HepG2 (cell line): ENCODE measurements around the gene ASZ1. TPM values are rescaled to one million over a fixed set of nuclear protein-coding genes. Genes with fewer than 3 reads are reported as not detected.

Experiments used
- ATAC-seq: fragments of 200-7000 bp; cut with Tn5 transposase; 3 replicates; pipeline ENCODE4 v1.9.1; 2020; ENCODE audit warnings: mild to moderate bottlenecking, moderate library complexity
- Bru-seq: library from RNA; stranded (reverse); fragments of 400-500 nt; gene quantifications from one replicate; lab custom pipeline; 2021; lab: Mats Ljungman, UMichigan
- BruChase-seq, 2 experiments: library from RNA; stranded (reverse); fragments of 400-500 nt; gene quantifications; one replicate each; lab custom pipeline; 2021; lab: Mats Ljungman, UMichigan
- BruUV-seq: library from RNA; stranded (reverse); fragments of 400-500 nt; replicated peaks from 2 replicates; lab custom pipeline; 2021; lab: Mats Ljungman, UMichigan
- CTCF ChIA-PET: fragments of 300-600 bp; formaldehyde crosslinking; extraction: SDS; loops from one replicate; lab custom pipeline; 2021; ENCODE audit warnings: low total read pairs, inconsistent platforms, low intra/inter-chr PET ratio; lab: Yijun Ruan, JAX
- POLR2A ChIA-PET: fragments of 350-600 bp; sonication (Branson Sonifier 250); formaldehyde crosslinking; loops from one replicate; lab custom pipeline; 2020; ENCODE audit warnings: antibody characterized with exemption, inconsistent platforms; lab: Yijun Ruan, JAX
- DNase-seq: peaks from one replicate; pipeline ENCODE4 v3.0.0-alpha.2; 2015; ENCODE audit warnings: low spot score
- FAIRE-seq: peaks from 3 replicates; lab custom pipeline; 2011; peaks lifted over from hg19 to GRCh38; lab: Jason Lieb, UNC
- H2AFZ ChIP-seq: one replicate; pipeline ENCODE4 v1.6.1; 2011; ENCODE audit warnings: low read length, inconsistent platforms
- H3K27ac ChIP-seq: fragments of 300-600 bp; 3 replicates; pipeline ENCODE4 v1.8.0; 2011; ENCODE audit warnings: mixed run types, mild to moderate bottlenecking, mixed read lengths, low read length, inconsistent platforms; ENCODE audit not compliant: insufficient read depth; ENCODE audit errors: extremely low read length
- H3K27me3 ChIP-seq, 2 experiments: fragments of 200-600 bp in 1 of 2; 2 replicates in 1 of 2; 3 replicates in 1 of 2; pipeline versions ENCODE4 v1.6.0 to v1.8.0; 2011; ENCODE audit warnings: low read length in 2 of 2, mild to moderate bottlenecking in 2 of 2, moderate library complexity in 2 of 2, inconsistent platforms in 1 of 2; ENCODE audit not compliant: insufficient read depth in 2 of 2, control insufficient read depth in 1 of 2
- H3K36me3 ChIP-seq, 2 experiments: fragments of 200-600 bp in 1 of 2; replicated peaks in 1 of 2; 2 replicates in 1 of 2; 3 replicates in 1 of 2; pipeline versions ENCODE4 v1.5.1 to v1.8.0; 2011; ENCODE audit warnings: low read length in 2 of 2, inconsistent platforms in 1 of 2; ENCODE audit not compliant: insufficient read depth in 2 of 2, control insufficient read depth in 1 of 2
- H3K4me1 ChIP-seq: 2 replicates; pipeline ENCODE4 v1.5.1; 2012; ENCODE audit warnings: low read length, inconsistent platforms; ENCODE audit not compliant: insufficient read depth
- H3K4me2 ChIP-seq: 2 replicates; pipeline ENCODE4 v1.6.0; 2011; ENCODE audit warnings: low read depth, low read length, inconsistent platforms
- H3K4me3 ChIP-seq, 3 experiments: fragments of 200-600 bp in 1 of 3; sonication (generic), shearing (Covaris generic) in 1 of 3; replicated peaks in 1 of 3; 2 replicates each; pipeline ENCODE4 v1.5.1; 2011 to 2016; ENCODE audit warnings: low read length in 3 of 3, inconsistent platforms in 2 of 3, low read depth in 2 of 3, mild to moderate bottlenecking in 2 of 3, control low read depth in 1 of 3, mixed read lengths in 1 of 3; ENCODE audit not compliant: insufficient read depth in 1 of 3
- H3K79me2 ChIP-seq: one replicate; pipeline ENCODE4 v1.6.1; 2011; ENCODE audit warnings: low read length, inconsistent platforms; ENCODE audit not compliant: insufficient read depth
- H3K9ac ChIP-seq: 2 replicates; pipeline ENCODE4 v1.6.0; 2011; ENCODE audit warnings: mild to moderate bottlenecking, low read depth, low read length, inconsistent platforms; ENCODE audit not compliant: insufficient read depth
- H3K9me3 ChIP-seq: 2 replicates; pipeline ENCODE4 v1.5.1; 2012; ENCODE audit warnings: mild to moderate bottlenecking, low read length
- H4K20me1 ChIP-seq: 2 replicates; pipeline ENCODE4 v1.6.0; 2011; ENCODE audit warnings: inconsistent platforms, mild to moderate bottlenecking, low read length, moderate library complexity; ENCODE audit not compliant: insufficient read depth
- MIER2 ChIP-seq: IDR thresholded peaks from 2 replicates; pipeline ENCODE4 v1.6.1; 2016; ENCODE audit warnings: missing biosample characterization, missing genetic modification reagents
- RORA ChIP-seq: sonication (generic); formaldehyde crosslinking; IDR thresholded peaks from 2 replicates; pipeline ENCODE4 v1.5.0; 2020; ENCODE audit warnings: mild to moderate bottlenecking, missing genetic modification reagents, moderate library complexity
- ZNF644 ChIP-seq: IDR thresholded peaks from 2 replicates; pipeline ENCODE4 v1.6.1; 2016; ENCODE audit warnings: low read depth
- ZNF83 ChIP-seq: sonication (generic); formaldehyde crosslinking; IDR thresholded peaks from 2 replicates; pipeline ENCODE4 v1.4.0; 2020; ENCODE audit warnings: missing genetic modification reagents, mild to moderate bottlenecking, borderline replicate concordance
- WGBS: methylation state at CpG from one replicate; pipeline ENCODE4 v1.1.6; 2017; ENCODE audit warnings: low lambda C conversion rate; 5-methylcytosine and 5-hydroxymethylcytosine counted together
- in situ Hi-C: cut with HindIII; loops from 2 replicates; pipeline ENCODE4 v1.10.0; 2017; ENCODE audit warnings: low pct_unique_long_range_greater_than_20kb; ENCODE audit not compliant: extremely low pct_ligation_motif_present
- intact Hi-C: fragments of 100-400 bp; cut with micrococcal nuclease; formaldehyde crosslinking; loops from one replicate; pipeline ENCODE4 v1.10.0; 2022; ENCODE audit not compliant: unreplicated experiment
- long read RNA-seq, 2 experiments: library from RNA in 1 of 2; library from polyadenylated mRNA in 1 of 2; stranded (forward) in 1 of 2; unstranded in 1 of 2; transcript quantifications; one replicate each; pipeline ENCODE4 v2.0.0, GENCODE V29; 2019 to 2022
- polyA minus RNA-seq, 3 experiments: library from RNA; depleted of rRNA, polyadenylated mRNA; stranded (reverse); fragments of >200 nt; gene quantifications; 2 replicates each; pipeline ENCODE4 v1.2.3, GENCODE V29; 2011; ENCODE audit warnings: low replicate concordance in 1 of 3
- polyA plus RNA-seq, 8 experiments: library from polyadenylated mRNA; depleted of rRNA in 3 of 8; stranded (reverse) in 7 of 8; unstranded in 1 of 8; fragments of >200 nt; fragmentation: Illumina TruSeq in 4 of 8; extraction: Trizol in 4 of 8; gene quantifications; 2 replicates each; pipeline versions ENCODE4 v1.2.1 to v1.2.3, GENCODE V29; 2011 to 2016; ENCODE audit warnings: low read depth in 4 of 8, missing spikeins in 1 of 8, mixed read lengths in 1 of 8; ENCODE audit not compliant: insufficient read depth in 1 of 8
- total RNA-seq, 5 experiments: library from RNA; depleted of rRNA; stranded (reverse); fragments of >200 nt; fragmentation: Illumina TruSeq; extraction: Trizol; gene quantifications; 2 replicates each; pipeline ENCODE4 v1.2.3, GENCODE V29; 2016; ENCODE audit warnings: low read depth in 1 of 5

The ASZ1 gene
- total RNA-seq (2016; rRNA removed; fragmentation: Illumina TruSeq; extraction: Trizol) = not detected in 2 replicates
- total RNA-seq (2016; cell fraction: cytosol; rRNA removed; fragmentation: Illumina TruSeq; extraction: Trizol; ENCODE audit: low read depth) = not detected in 2 replicates
- total RNA-seq (2016; cell fraction: insoluble cytoplasmic fraction; rRNA removed; fragmentation: Illumina TruSeq; extraction: Trizol) = not detected in 2 replicates
- not detected in 2 replicates for total RNA-seq (2016; cell fraction: membrane; rRNA removed; fragmentation: Illumina TruSeq; extraction: Trizol)
- total RNA-seq (2016; cell fraction: nucleus; rRNA removed; fragmentation: Illumina TruSeq; extraction: Trizol) = not detected in 2 replicates
- not detected in 2 replicates for polyA plus RNA-seq (2011; rRNA removed)
- polyA plus RNA-seq (2011; cell fraction: cytosol; rRNA removed) = not detected in 2 replicates
- not detected in 2 replicates for polyA plus RNA-seq (2011; cell fraction: nucleus; rRNA removed)
- not detected in 2 replicates for polyA plus RNA-seq (2012)
- not detected in 2 replicates for polyA plus RNA-seq (2016; cell fraction: cytosol; fragmentation: Illumina TruSeq; extraction: Trizol; ENCODE audit: low read depth)
- not detected in 2 replicates for polyA plus RNA-seq (2016; cell fraction: insoluble cytoplasmic fraction; fragmentation: Illumina TruSeq; extraction: Trizol; ENCODE audit: low read depth)
- polyA plus RNA-seq (2016; cell fraction: membrane; fragmentation: Illumina TruSeq; extraction: Trizol; ENCODE audit: low read depth) = not detected in 2 replicates
- polyA plus RNA-seq (2016; cell fraction: nucleus; fragmentation: Illumina TruSeq; extraction: Trizol; ENCODE audit: insufficient read depth, low read depth) = not detected in 2 replicates
- not detected in 2 replicates for polyA minus RNA-seq (2011; rRNA and poly(A)+ RNA removed; ENCODE audit: low replicate concordance)
- not detected in 2 replicates for polyA minus RNA-seq (2011; cell fraction: cytosol; rRNA and poly(A)+ RNA removed)
- polyA minus RNA-seq (2011; cell fraction: nucleus; rRNA and poly(A)+ RNA removed) = not detected in 2 replicates
- not detected for Bru-seq, nascent RNA
- BruChase-seq, experiment 1, labeled RNA remaining after a 6-hour chase = not detected
- BruChase-seq, experiment 2, labeled RNA remaining after a 2-hour chase = not detected
- long read RNA-seq, experiment 1 = 0 reads
- long read RNA-seq, experiment 2 = 0 reads

- Histone ChIP-seq H3K4me1 (no peaks in the 10 kb centered on the region), H3K9me3 (no peaks in the 10 kb centered on the region), H3K4me2 (no peak within 1 kb of the TSS), H3K27me3 (no peaks in the 10 kb centered on the region), H3K9ac (no peak within 1 kb of the TSS), H2AFZ (no peak within 1 kb of the TSS), H3K36me3 (no peaks in the 10 kb centered on the region), H3K4me3 (no peak within 1 kb of the TSS), H3K27ac (no peak within 1 kb of the TSS), H3K79me2 (no peaks in the 10 kb centered on the region), H4K20me1 (no peaks in the 10 kb centered on the region)
- no peak for DNase-seq
- BruUV-seq = no TSS peak
- no peak for FAIRE-seq
- ATAC-seq = no peak
- intact Hi-C loops = no loop called here
- WGBS = 78% methylated on average over 39 of the region's 41 CpGs
- in situ Hi-C loops = no loop called here
- ChIA-PET POLR2A (no interaction called here), CTCF (no interaction called here)
- no peak for TF ChIP-seq MIER2 (CRISPR knock-in tag)
- TF ChIP-seq RORA (CRISPR knock-in tag) = no peak
- TF ChIP-seq, all 625 proteins: peak for 0
These were observed at the start of gene ASZ1 for GRCh38 chr7:117427258-117427701. ASZ1 (minus strand) TSS chr7:117427493; CDS start chr7:117427460, 33 bp downstream.

- CTCF ChIA-PET = no interaction called here
- H4K20me1 ChIP-seq = no peaks in the 10 kb centered on the region
- no TSS peak for BruUV-seq
- no peak overlapping the region for H2AFZ ChIP-seq
- no peak overlapping the region for H3K27ac ChIP-seq
- WGBS = 9% methylated on average over 4 of the region's 4 CpGs
- peaks cover 0 to 8% of the 10 kb centered on the region in 2 experiments; a peak in 1 of 5 replicates for H3K27me3 ChIP-seq
- FAIRE-seq (no peak), DNase-seq (no peak), ATAC-seq (no peak)
- H3K36me3 ChIP-seq = no peaks in the 10 kb centered on the region
- POLR2A ChIA-PET = no interaction called here
- no peaks in the 10 kb centered on the region for H3K79me2 ChIP-seq
- H3K4me2 ChIP-seq = no peak overlapping the region
- in situ Hi-C loops = no loop called here
- H3K9ac ChIP-seq = no peak overlapping the region
- no peaks in the 10 kb centered on the region for H3K4me1 ChIP-seq
- no peak overlapping the region for H3K4me3 ChIP-seq
- H3K9me3 ChIP-seq = no peaks in the 10 kb centered on the region
- TF ChIP-seq ZNF83 (CRISPR knock-in tag) = no peak
- TF ChIP-seq ZNF644 (CRISPR knock-in tag) = no peak
- intact Hi-C loops = no loop called here
These were observed 49.4 kb upstream of the ASZ1 start for GRCh38 chr7:117476557-117477215.
